SK-N-SH (cell line): Measurements from ENCODE around the gene SCTR. TPM values are rescaled to one million over a fixed set of nuclear protein-coding genes. Genes with fewer than 3 reads are reported as not detected.

Experiments used
- CTCF ChIA-PET: fragments of 300-600, 350-600 bp; formaldehyde crosslinking; extraction: SDS; loops from one replicate; lab custom pipeline; 2021; lab: Yijun Ruan, JAX
- POLR2A ChIA-PET: fragments of 350-600 bp; sonication (Branson Sonifier 250); formaldehyde crosslinking; extraction: SDS; loops from one replicate; lab custom pipeline; 2020; ENCODE audit warnings: antibody characterized with exemption, inconsistent platforms; lab: Yijun Ruan, JAX
- DNase-seq: peaks from one replicate; pipeline ENCODE4 v3.0.0; 2012
- H2AFZ ChIP-seq: fragments of 200-600 bp; sonication (generic); 2 replicates; pipeline ENCODE4 v1.8.1; 2016; ENCODE audit warnings: antibody characterized with exemption, mild to moderate bottlenecking, low read depth
- H3F3A ChIP-seq: fragments of 200-600 bp; sonication (generic); replicated peaks from 2 replicates; pipeline ENCODE3; 2016; ENCODE audit warnings: antibody characterized with exemption, mild to moderate bottlenecking; ENCODE audit not compliant: insufficient read depth
- H3K27ac ChIP-seq, 2 experiments: fragments of 200-500 bp in 1 of 2; fragments of 200-600 bp in 1 of 2; sonication (Bioruptor generic) in 1 of 2; sonication (generic), shearing (Covaris generic) in 1 of 2; 2 replicates each; pipeline versions ENCODE4 v1.5.1 to v1.6.1; 2014 to 2016; ENCODE audit warnings: low read depth in 2 of 2, inconsistent platforms in 1 of 2, low read length in 1 of 2, mild to moderate bottlenecking in 1 of 2, mixed read lengths in 1 of 2
- H3K27me3 ChIP-seq: fragments of 200-600 bp; sonication (generic), shearing (Covaris generic); 2 replicates; pipeline ENCODE4 v1.6.1; 2016; ENCODE audit warnings: mixed run types; ENCODE audit not compliant: insufficient read depth
- H3K36me3 ChIP-seq, 2 experiments: fragments of 200-500 bp in 1 of 2; fragments of 200-600 bp in 1 of 2; sonication (Bioruptor generic) in 1 of 2; sonication (generic) in 1 of 2; replicated peaks in 1 of 2; 2 replicates each; pipeline versions ENCODE3 to v1.5.1; 2014 to 2016; ENCODE audit warnings: low read length in 1 of 2, mild to moderate bottlenecking in 1 of 2; ENCODE audit not compliant: insufficient read depth in 2 of 2, control insufficient read depth in 1 of 2
- H3K4me1 ChIP-seq, 2 experiments: fragments of 200-500 bp in 1 of 2; fragments of 200-600 bp in 1 of 2; sonication (Bioruptor generic) in 1 of 2; sonication (generic), shearing (Covaris generic) in 1 of 2; 2 replicates each; pipeline versions ENCODE4 v1.5.1 to v1.6.1; 2014 to 2016; ENCODE audit warnings: low read depth in 1 of 2, low read length in 1 of 2, mixed run types in 1 of 2; ENCODE audit not compliant: insufficient read depth in 2 of 2, control insufficient read depth in 1 of 2
- H3K4me2 ChIP-seq: fragments of 200-600 bp; sonication (generic), shearing (Covaris generic); 2 replicates; pipeline ENCODE4 v1.6.1; 2017; ENCODE audit warnings: mixed run types
- H3K4me3 ChIP-seq, 2 experiments: fragments of 200-500 bp in 1 of 2; fragments of 200-600 bp in 1 of 2; sonication (Bioruptor generic) in 1 of 2; sonication (generic), shearing (Covaris generic) in 1 of 2; 2 replicates each; pipeline versions ENCODE4 v1.5.1 to v1.8.1; 2014 to 2016; ENCODE audit warnings: low read depth in 2 of 2, inconsistent platforms in 1 of 2, low read length in 1 of 2, mild to moderate bottlenecking in 1 of 2, mixed read lengths in 1 of 2, moderate library complexity in 1 of 2
- H3K79me2 ChIP-seq: fragments of 200-600 bp; sonication (generic); 2 replicates; pipeline ENCODE4 v1.8.1; 2017; ENCODE audit warnings: mild to moderate bottlenecking; ENCODE audit not compliant: insufficient read depth
- H3K9ac ChIP-seq: fragments of 200-600 bp; sonication (generic); 2 replicates; pipeline ENCODE4 v1.6.1; 2017; ENCODE audit warnings: mixed run types
- H3K9me2 ChIP-seq: fragments of 200-600 bp; sonication (generic); 2 replicates; pipeline ENCODE4 v1.6.1; 2017; ENCODE audit warnings: mixed run types
- H3K9me3 ChIP-seq: fragments of 200-600 bp; sonication (generic); 2 replicates; pipeline ENCODE4 v1.6.1; 2017; ENCODE audit warnings: mixed run types, mild to moderate bottlenecking, moderate library complexity
- H4K20me1 ChIP-seq: fragments of 200-600 bp; sonication (generic); 2 replicates; pipeline ENCODE4 v1.6.1; 2017; ENCODE audit warnings: mild to moderate bottlenecking, mixed run types; ENCODE audit not compliant: insufficient read depth
- CHD2 ChIP-seq: fragments of 150-350 bp; IDR thresholded peaks from 2 replicates; pipeline ENCODE4 v1.6.1; 2018; ENCODE audit warnings: low read length; ENCODE audit not compliant: partially characterized antibody
- EZH2phosphoT487 ChIP-seq: fragments of 200-600 bp; sonication (generic); IDR thresholded peaks from 2 replicates; pipeline ENCODE4 v1.6.1; 2017; ENCODE audit warnings: low read depth, mixed run types, mild to moderate bottlenecking, antibody characterized with exemption, moderate library complexity, borderline replicate concordance
- GABPA ChIP-seq: IDR thresholded peaks from 2 replicates; pipeline ENCODE4 v1.4.0; 2012; ENCODE audit warnings: low read depth, mild to moderate bottlenecking
- MEF2A ChIP-seq: IDR thresholded peaks from 2 replicates; pipeline ENCODE4 v1.4.0; 2012; ENCODE audit warnings: low read depth, borderline replicate concordance
- NRF1 ChIP-seq: IDR thresholded peaks from 2 replicates; pipeline ENCODE4 v1.6.1; 2012; ENCODE audit warnings: low read depth, mild to moderate bottlenecking, low read length
- POLR2AphosphoS5 ChIP-seq: IDR thresholded peaks from 2 replicates; pipeline ENCODE4 v1.6.1; 2012; ENCODE audit warnings: low read depth, low read length
- RAD21 ChIP-seq: IDR thresholded peaks from 2 replicates; pipeline ENCODE4 v1.6.1; 2012; ENCODE audit warnings: mild to moderate bottlenecking, low read length
- RCOR1 ChIP-seq: fragments of 150-350 bp; IDR thresholded peaks from 2 replicates; pipeline ENCODE4 v1.6.1; 2017; ENCODE audit warnings: antibody characterized with exemption, low read length
- REST ChIP-seq: IDR thresholded peaks from 2 replicates; pipeline ENCODE4 v1.6.1; 2012; ENCODE audit warnings: mild to moderate bottlenecking, low read depth, low read length, moderate library complexity
- SMC3 ChIP-seq: IDR thresholded peaks from 2 replicates; pipeline ENCODE4 v1.6.1; 2012; ENCODE audit warnings: low read depth, low read length, improper control_type of control experiment
- WGBS: methylation state at CpG from one replicate; pipeline ENCODE4 v1.1.6; 2017; ENCODE audit warnings: low lambda C conversion rate; 5-methylcytosine and 5-hydroxymethylcytosine counted together
- polyA plus RNA-seq, 3 experiments: library from polyadenylated mRNA; depleted of rRNA; stranded (reverse); fragments of >200 nt; gene quantifications; 2 replicates each; pipeline ENCODE4 v1.2.3, GENCODE V29; 2012
- TF ChIP-seq, protein P1 (sequence below): IDR thresholded peaks from 2 replicates; pipeline ENCODE4 v1.4.0; 2012; ENCODE audit warnings: low read depth
- TF ChIP-seq, protein P2 (sequence below): fragments of 200-600 bp; sonication (generic); IDR thresholded peaks from 2 replicates; pipeline ENCODE4 v1.6.1; 2017; ENCODE audit warnings: antibody characterized with exemption, mild to moderate bottlenecking, moderate library complexity
- TF ChIP-seq, protein P3 (sequence below): IDR thresholded peaks from 2 replicates; pipeline ENCODE4; 2012

SCTR gene
- polyA plus RNA-seq, 1 of the 3 experiments (the other 2 are of a cell fraction): not detected

- Histone ChIP-seq H3K9ac (no peak overlapping the region), H3K27me3 (no peaks in the 10 kb centered on the region), H3F3A (no peaks in the 10 kb centered on the region), H3K9me2 (no peaks in the 10 kb centered on the region), H3K9me3 (no peaks in the 10 kb centered on the region), H3K27ac (no peak overlapping the region; a peak in 1 of 4 replicates), H3K4me2 (no peak overlapping the region), H4K20me1 (no peaks in the 10 kb centered on the region), H3K4me3 (peak overlapping the region; percentile 23 to 42; a peak in 2 of 4 replicates), H3K79me2 (no peaks in the 10 kb centered on the region), H3K4me1 (peaks cover 0 to 23% of the 10 kb centered on the region in 2 experiments; a peak in 1 of 4 replicates), H2AFZ (no peak overlapping the region), H3K36me3 (no peaks in the 10 kb centered on the region)
- peak; percentile 87 for DNase-seq
- TF ChIP-seq CHD2 (peak; percentile 31), RAD21 (peak; percentile 87), RCOR1 (peak; percentile 28; the same call in 1 of the 2 replicates), EZH2phosphoT487 (no peak), NRF1 (0 out of 2 replicates have a peak, but pooled peaks have one; percentile 24), SMC3 (peak; percentile 90)
- TF ChIP-seq, protein P1, sequence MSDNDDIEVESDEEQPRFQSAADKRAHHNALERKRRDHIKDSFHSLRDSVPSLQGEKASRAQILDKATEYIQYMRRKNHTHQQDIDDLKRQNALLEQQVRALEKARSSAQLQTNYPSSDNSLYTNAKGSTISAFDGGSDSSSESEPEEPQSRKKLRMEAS: no peak
- TF ChIP-seq, protein P2, sequence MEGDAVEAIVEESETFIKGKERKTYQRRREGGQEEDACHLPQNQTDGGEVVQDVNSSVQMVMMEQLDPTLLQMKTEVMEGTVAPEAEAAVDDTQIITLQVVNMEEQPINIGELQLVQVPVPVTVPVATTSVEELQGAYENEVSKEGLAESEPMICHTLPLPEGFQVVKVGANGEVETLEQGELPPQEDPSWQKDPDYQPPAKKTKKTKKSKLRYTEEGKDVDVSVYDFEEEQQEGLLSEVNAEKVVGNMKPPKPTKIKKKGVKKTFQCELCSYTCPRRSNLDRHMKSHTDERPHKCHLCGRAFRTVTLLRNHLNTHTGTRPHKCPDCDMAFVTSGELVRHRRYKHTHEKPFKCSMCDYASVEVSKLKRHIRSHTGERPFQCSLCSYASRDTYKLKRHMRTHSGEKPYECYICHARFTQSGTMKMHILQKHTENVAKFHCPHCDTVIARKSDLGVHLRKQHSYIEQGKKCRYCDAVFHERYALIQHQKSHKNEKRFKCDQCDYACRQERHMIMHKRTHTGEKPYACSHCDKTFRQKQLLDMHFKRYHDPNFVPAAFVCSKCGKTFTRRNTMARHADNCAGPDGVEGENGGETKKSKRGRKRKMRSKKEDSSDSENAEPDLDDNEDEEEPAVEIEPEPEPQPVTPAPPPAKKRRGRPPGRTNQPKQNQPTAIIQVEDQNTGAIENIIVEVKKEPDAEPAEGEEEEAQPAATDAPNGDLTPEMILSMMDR: peak; percentile 90
- ChIA-PET CTCF (interaction anchor here (0.6 to 4.0 kb wide), 75 partner anchors 10 to 595 kb away, joined by 3 to 95 read pairs (median 4); partner anchors contain the start of genes C2orf76, DBI, SCTR and TMEM177), POLR2A (no interaction called here)
- WGBS: 23% methylated on average over 19 of the region's 20 CpGs
Observed at GRCh38 chr2:119476301-119477112, 47.8 kb downstream of the SCTR start.

DNA sequence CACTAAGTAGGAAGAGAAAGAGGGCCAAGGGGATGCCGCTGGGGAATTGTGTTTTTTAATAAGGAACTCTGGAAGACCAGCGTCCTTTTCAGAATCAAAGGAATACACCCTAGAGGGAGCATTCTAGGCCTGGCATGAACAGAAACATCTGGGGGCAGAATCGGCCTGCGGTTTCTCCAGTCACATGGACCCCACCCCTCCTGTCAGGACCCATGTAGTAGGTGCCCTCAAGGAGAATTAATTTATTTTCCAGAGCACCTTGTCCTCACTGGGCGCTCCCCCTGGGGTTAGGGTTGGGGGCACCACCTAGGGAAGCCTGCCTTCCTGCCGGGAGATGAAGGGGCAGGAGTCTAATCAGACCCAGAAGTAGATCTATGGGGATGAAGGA, 48.4 kb downstream of the SCTR start:
- peaks cover 0 to 16% of the 10 kb centered on the region in 2 experiments; a peak in 1 of 4 replicates for H3K4me1 ChIP-seq
- no peaks in the 10 kb centered on the region for H4K20me1 ChIP-seq
- H3F3A ChIP-seq: no peaks in the 10 kb centered on the region
- no peak overlapping the region; a peak in 1 of 4 replicates for H3K4me3 ChIP-seq
- no peaks in the 10 kb centered on the region for H3K9me2 ChIP-seq
- POLR2A ChIA-PET: no interaction called here
- H3K36me3 ChIP-seq: no peaks in the 10 kb centered on the region
- H3K79me2 ChIP-seq: no peaks in the 10 kb centered on the region
- CTCF ChIA-PET: interaction anchor here (0.8 to 4.0 kb wide), 51 partner anchors 9 to 594 kb away, joined by 3 to 95 read pairs (median 5); partner anchors contain the start of genes C2orf76, DBI, SCTR and TMEM37
- no peak for DNase-seq
- H3K27me3 ChIP-seq: no peaks in the 10 kb centered on the region
- TF ChIP-seq EZH2phosphoT487: no peak
- TF ChIP-seq NRF1: no peak
- no peak for TF ChIP-seq MEF2A
- TF ChIP-seq, protein P2: no peak
- no peak for TF ChIP-seq RCOR1
- TF ChIP-seq GABPA: no peak
- no peak for TF ChIP-seq POLR2AphosphoS5
- TF ChIP-seq, protein P3, sequence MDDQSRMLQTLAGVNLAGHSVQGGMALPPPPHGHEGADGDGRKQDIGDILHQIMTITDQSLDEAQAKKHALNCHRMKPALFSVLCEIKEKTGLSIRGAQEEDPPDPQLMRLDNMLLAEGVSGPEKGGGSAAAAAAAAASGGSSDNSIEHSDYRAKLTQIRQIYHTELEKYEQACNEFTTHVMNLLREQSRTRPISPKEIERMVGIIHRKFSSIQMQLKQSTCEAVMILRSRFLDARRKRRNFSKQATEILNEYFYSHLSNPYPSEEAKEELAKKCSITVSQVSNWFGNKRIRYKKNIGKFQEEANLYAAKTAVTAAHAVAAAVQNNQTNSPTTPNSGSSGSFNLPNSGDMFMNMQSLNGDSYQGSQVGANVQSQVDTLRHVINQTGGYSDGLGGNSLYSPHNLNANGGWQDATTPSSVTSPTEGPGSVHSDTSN: no peak
- TF ChIP-seq REST: no peak
- H3K4me2 ChIP-seq: no peak overlapping the region
- H3K27ac ChIP-seq: no peak overlapping the region
- no peak overlapping the region for H2AFZ ChIP-seq
- 51% methylated on average over 4 of the region's 6 CpGs for WGBS
- no peak overlapping the region for H3K9ac ChIP-seq
- no peaks in the 10 kb centered on the region for H3K9me3 ChIP-seq
